Hepatocyte (in vitro differentiated cells): ENCODE results near the gene PRDX6.

Source experiments
- CTCF ChIP-seq: fragments of 200-600 bp; sonication (generic); IDR thresholded peaks from 2 replicates; pipeline ENCODE4 v1.5.1; 2016; ENCODE audit warnings: antibody characterized with exemption, mild to moderate bottlenecking; ENCODE audit not compliant: poor library complexity
- EZH2 ChIP-seq: fragments of 200-600 bp; sonication (generic); IDR thresholded peaks from 2 replicates; pipeline ENCODE4 v1.6.1; 2016; ENCODE audit warnings: antibody characterized with exemption, mild to moderate bottlenecking, borderline replicate concordance
- EZH2phosphoT487 ChIP-seq: fragments of 200-600 bp; sonication (generic); IDR thresholded peaks from one replicate; pipeline ENCODE4 v1.6.1; 2018; ENCODE audit warnings: antibody characterized with exemption, mild to moderate bottlenecking, low read depth, moderate library complexity; ENCODE audit not compliant: unreplicated experiment, severe bottlenecking

GRCh38 chr1:173502104-173502503 lies 25.0 kb downstream of the PRDX6 start:
- TF ChIP-seq CTCF (no peak), EZH2phosphoT487 (no peak), EZH2 (no peak)
